K562 (cell line): ENCODE data around the gene PRTFDC1. TPM values are rescaled to one million over a fixed set of nuclear protein-coding genes. Genes with fewer than 3 reads are reported as not detected.

Source experiments
- BRD9 ChIP-seq: fragments of 450-650 bp; IDR thresholded peaks from 2 replicates; pipeline ENCODE4 v1.6.1; 2018; ENCODE audit warnings: low read depth; ENCODE audit not compliant: partially characterized antibody
- CSDE1 ChIP-seq, 2 experiments: fragments of 450-650 bp; IDR thresholded peaks; 2 replicates each; pipeline ENCODE4 v1.6.1; 2016; ENCODE audit warnings: mild to moderate bottlenecking in 1 of 2
- ERF ChIP-seq: fragments of 450-650 bp; formaldehyde crosslinking; IDR thresholded peaks from 2 replicates; pipeline ENCODE4 v1.4.0; 2020; ENCODE audit warnings: mild to moderate bottlenecking, mixed read lengths
- ETV1 ChIP-seq: fragments of 450-650 bp; conservative IDR thresholded peaks from 2 replicates; pipeline ENCODE4 v1.6.1; 2016; ENCODE audit warnings: missing genetic modification characterization, control low read depth, low read depth, missing compliant biosample characterization
- GATAD2B ChIP-seq: fragments of 450-650 bp; IDR thresholded peaks from 2 replicates; pipeline ENCODE4 v1.6.1; 2017; ENCODE audit warnings: mild to moderate bottlenecking, borderline replicate concordance
- HMBOX1 ChIP-seq: sonication (generic); IDR thresholded peaks from 2 replicates; pipeline ENCODE4 v1.6.1; 2016
- HMG20A ChIP-seq: fragments of 450-650 bp; formaldehyde crosslinking; conservative IDR thresholded peaks from 2 replicates; pipeline ENCODE4 v1.4.0; 2020; ENCODE audit warnings: mild to moderate bottlenecking, mixed read lengths
- MYC ChIP-seq, 2 experiments: fragments of 250-450 bp in 1 of 2; sonication (Bioruptor Pico) in 1 of 2; IDR thresholded peaks; 2 replicates each; pipeline versions ENCODE4 v1.5.1 to v1.6.1; 2012 to 2021; ENCODE audit warnings: low read depth in 2 of 2, borderline replicate concordance in 1 of 2, improper control_type of control experiment in 1 of 2, low read length in 1 of 2, mild to moderate bottlenecking in 1 of 2, moderate library complexity in 1 of 2
- PHF20 ChIP-seq: fragments of 450-650 bp; IDR thresholded peaks from 2 replicates; pipeline ENCODE4 v1.6.1; 2018; ENCODE audit not compliant: partially characterized antibody
- RAD21 ChIP-seq, 2 experiments: fragments of 250-450 bp in 1 of 2; fragments of 450-650 bp in 1 of 2; sonication (Bioruptor Pico) in 1 of 2; formaldehyde crosslinking in 1 of 2; IDR thresholded peaks in 1 of 2; conservative IDR thresholded peaks in 1 of 2; 2 replicates each; pipeline versions ENCODE4 v1.4.0 to v1.8.0; 2020 to 2022; ENCODE audit warnings: mild to moderate bottlenecking in 2 of 2, moderate library complexity in 1 of 2
- RBM34 ChIP-seq: fragments of 200-400 bp; formaldehyde crosslinking; IDR thresholded peaks from 2 replicates; pipeline ENCODE4 v1.6.1; 2018; ENCODE audit warnings: low read length, borderline replicate concordance; ENCODE audit not compliant: insufficient read depth
- RFX1 ChIP-seq: fragments of 450-650 bp; IDR thresholded peaks from 2 replicates; pipeline ENCODE4 v1.6.1; 2016; ENCODE audit warnings: mild to moderate bottlenecking, moderate library complexity
- SRSF3 ChIP-seq: fragments of 200-400 bp; formaldehyde crosslinking; IDR thresholded peaks from 2 replicates; pipeline ENCODE4 v1.6.1; 2016; ENCODE audit warnings: mild to moderate bottlenecking, low read length, moderate library complexity; ENCODE audit not compliant: insufficient read depth
- TAF1 ChIP-seq: IDR thresholded peaks from 2 replicates; pipeline ENCODE4 v1.6.1; 2011; ENCODE audit warnings: mild to moderate bottlenecking, low read length, moderate library complexity; ENCODE audit not compliant: insufficient read depth, control insufficient read depth, severe bottlenecking; ENCODE audit errors: extremely low read depth
- ZBTB1 ChIP-seq: sonication (generic); formaldehyde crosslinking; IDR thresholded peaks from 2 replicates; pipeline ENCODE4 v1.8.1; 2023; ENCODE audit warnings: missing genetic modification reagents, low read depth, mild to moderate bottlenecking, borderline replicate concordance
- ZFX ChIP-seq: sonication (generic); formaldehyde crosslinking; IDR thresholded peaks from 2 replicates; pipeline ENCODE4 v1.8.0; 2022; ENCODE audit warnings: mild to moderate bottlenecking, missing genetic modification reagents, moderate library complexity
- ZNF121 ChIP-seq: sonication (generic); formaldehyde crosslinking; conservative IDR thresholded peaks from 2 replicates; pipeline ENCODE4 v1.8.0; 2022; ENCODE audit warnings: missing genetic modification reagents
- ZNF175 ChIP-seq: fragments of 200-800 bp; sonication (Bioruptor generic); IDR thresholded peaks from 2 replicates; pipeline ENCODE4 v1.6.1; 2016; ENCODE audit warnings: low read depth, mild to moderate bottlenecking, missing genetic modification characterization, missing compliant biosample characterization
- ZNF395 ChIP-seq: fragments of 200-800 bp; sonication (Bioruptor generic); IDR thresholded peaks from 2 replicates; pipeline ENCODE4 v1.6.1; 2017; ENCODE audit warnings: missing genetic modification characterization, missing compliant biosample characterization
- ZNF512 ChIP-seq: IDR thresholded peaks from 2 replicates; pipeline ENCODE4 v1.6.1; 2016; ENCODE audit warnings: missing genetic modification characterization, missing compliant biosample characterization
- ZNF644 ChIP-seq: fragments of 200-800 bp; sonication (Bioruptor generic); IDR thresholded peaks from 2 replicates; pipeline ENCODE4 v1.6.1; 2016; ENCODE audit warnings: low read depth, missing genetic modification characterization, missing compliant biosample characterization
- ZNF766 ChIP-seq: fragments of 200-800 bp; sonication (Bioruptor generic); conservative IDR thresholded peaks from 2 replicates; pipeline ENCODE4 v1.6.1; 2016; ENCODE audit warnings: missing genetic modification characterization, missing compliant biosample characterization
- polyA plus RNA-seq, 8 experiments: library from polyadenylated mRNA; depleted of rRNA in 4 of 8; stranded (reverse) in 5 of 8; unstranded in 3 of 8; fragments of >200 nt; fragmentation: Nextera tagmentation in 2 of 8; fragmentation: Illumina TruSeq in 1 of 8; extraction: Ambion mirVana in 2 of 8; extraction: Trizol in 1 of 8; gene quantifications; 2 replicates each; pipeline versions ENCODE4 v1.2.1 to v1.2.3, GENCODE V29; 2011 to 2014; ENCODE audit warnings: inconsistent platforms in 1 of 8, missing spikeins in 1 of 8
- total RNA-seq, 7 experiments: library from RNA; depleted of rRNA in 6 of 7; stranded (reverse); fragments of >200 nt in 6 of 7; fragmentation: Illumina TruSeq in 2 of 7; extraction: Trizol in 2 of 7; gene quantifications; 2 replicates each; pipeline versions ENCODE4 v1.2.1 to v1.2.3, GENCODE V29; 2011 to 2021; ENCODE audit warnings: low replicate concordance in 1 of 7

PRTFDC1 gene
- total and polyA plus RNA-seq, 9 of the 15 experiments (the other 6 are each of a cell fraction or from before 2014, with no cell fraction given): 7.0 to 27.6 (median 10.0) TPM

- TF ChIP-seq ZNF766 (0 out of 2 replicates have a peak, but pooled peaks have one; percentile 48), ZNF121 (CRISPR knock-in tag) (no peak), TAF1 (peak; percentile 48), HMG20A (no peak), RAD21 (CRISPR knock-in tag; conservative IDR thresholded peaks at IDR 0.05 in 1 of 2, IDR thresholded peaks at IDR 0.05 in 1 of 2) (peak; percentile 22 to 47), ZNF644 (no peak), ETV1 (tag) (no peak), RFX1 (no peak), ZFX (peak; percentile 35; the same call in 1 of the 2 replicates), CSDE1 (IDR thresholded peaks at IDR 0.05) (no peak), ZBTB1 (no peak), MYC (IDR thresholded peaks at IDR 0.05; ENCODE audit: low read depth, low read length) (peak; percentile 44), MYC (CRISPR knock-in tag; IDR thresholded peaks at IDR 0.05; ENCODE audit: borderline replicate concordance, low read depth) (no peak), BRD9 (peak; percentile 25), ZNF175 (no peak), ZNF512 (peak; percentile 40; the same call in 1 of the 2 replicates), SRSF3 (no peak), PHF20 (peak; percentile 51), ZNF395 (CRISPR knock-in tag) (peak; percentile 53; the same call in 1 of the 2 replicates), ERF (CRISPR knock-in tag) (no peak), HMBOX1 (no peak), GATAD2B (peak; percentile 84), RBM34 (no peak)
Measured at GRCh38 chr10:24952707-24953645, 570 bp upstream of the PRTFDC1 start (continued).
